Femur (tissue), 1 donor: Measurements from ENCODE around the gene PLCL1.
"Not testable (repeated sequence)": the region's sequence is repeated elsewhere in the genome, so short reads cannot be mapped to it uniquely, and the experiment has no call there.

ENCODE experiments used
- DNase-seq: peaks from one replicate; pipeline ENCODE4 v3.0.0-alpha.2; 2017

Gene PLCL1

GRCh38 chr2:198008230-198008629 lies 203.8 kb downstream of the PLCL1 start:
- no peak for DNase-seq

GRCh38 chr2:198012025-198012424 lies 207.6 kb downstream of the PLCL1 start:
- no peak for DNase-seq

GRCh38 chr2:198016243-198016642 lies 211.8 kb downstream of the PLCL1 start:
- no peak for DNase-seq

- DNase-seq = no peak
Measured at GRCh38 chr2:198017068-198017467, 212.7 kb downstream of the PLCL1 start.

- no peak for DNase-seq
Measured at GRCh38 chr2:198028955-198029354, 224.6 kb downstream of the PLCL1 start.

GRCh38 chr2:198029576-198029975 lies 225.2 kb downstream of the PLCL1 start:
- DNase-seq = not testable (repeated sequence)

- DNase-seq = no peak
Measured at GRCh38 chr2:198033626-198034025, 229.2 kb downstream of the PLCL1 start.

- DNase-seq = no peak
Measured at GRCh38 chr2:198036029-198036879, 231.9 kb downstream of the PLCL1 start.

- no peak for DNase-seq
Measured at GRCh38 chr2:198040835-198041234, 236.4 kb downstream of the PLCL1 start.

- no peak for DNase-seq
Measured at GRCh38 chr2:198042189-198042588, 237.8 kb downstream of the PLCL1 start.

- no peak for DNase-seq
Measured at GRCh38 chr2:198044777-198045176, 240.4 kb downstream of the PLCL1 start.

- DNase-seq = no peak
Measured at GRCh38 chr2:198045227-198045626, 240.8 kb downstream of the PLCL1 start.

- DNase-seq = no peak
Measured at GRCh38 chr2:198052741-198053140, 248.3 kb downstream of the PLCL1 start.

GRCh38 chr2:198053148-198053547 lies 248.8 kb downstream of the PLCL1 start:
- no peak for DNase-seq

GRCh38 chr2:198053776-198054175 lies 249.4 kb downstream of the PLCL1 start:
- DNase-seq = no peak

- DNase-seq = no peak
Measured at GRCh38 chr2:198054299-198054698, 249.9 kb downstream of the PLCL1 start.

GRCh38 chr2:198055716-198056115 lies 251.3 kb downstream of the PLCL1 start:
- DNase-seq = no peak

- DNase-seq = no peak
Measured at GRCh38 chr2:198056836-198057235, 252.4 kb downstream of the PLCL1 start.

GRCh38 chr2:198059800-198060199 lies 255.4 kb downstream of the PLCL1 start:
- no peak for DNase-seq

GRCh38 chr2:198060277-198060676 lies 255.9 kb downstream of the PLCL1 start:
- no peak for DNase-seq

- no peak for DNase-seq
Measured at GRCh38 chr2:198062826-198063225, 258.4 kb downstream of the PLCL1 start.

- DNase-seq = no peak
Measured at GRCh38 chr2:198063242-198063641, 258.8 kb downstream of the PLCL1 start.

- no peak for DNase-seq
Measured at GRCh38 chr2:198065322-198065721, 260.9 kb downstream of the PLCL1 start.

GRCh38 chr2:198066597-198066996 lies 262.2 kb downstream of the PLCL1 start:
- no peak for DNase-seq

- DNase-seq = no peak
Measured at GRCh38 chr2:198072655-198073054, 268.3 kb downstream of the PLCL1 start.
